NOMO-1 treated with dmso at 0.1 percent for 144 hours (cell line): ENCODE results near the gene PTF1A.

ENCODE experiments used
- DNase-seq: peaks from one replicate; lab custom pipeline; 2025; ENCODE audit not compliant: unreplicated experiment; lab: John Stamatoyannopoulos, UW

Gene PTF1A

DNA sequence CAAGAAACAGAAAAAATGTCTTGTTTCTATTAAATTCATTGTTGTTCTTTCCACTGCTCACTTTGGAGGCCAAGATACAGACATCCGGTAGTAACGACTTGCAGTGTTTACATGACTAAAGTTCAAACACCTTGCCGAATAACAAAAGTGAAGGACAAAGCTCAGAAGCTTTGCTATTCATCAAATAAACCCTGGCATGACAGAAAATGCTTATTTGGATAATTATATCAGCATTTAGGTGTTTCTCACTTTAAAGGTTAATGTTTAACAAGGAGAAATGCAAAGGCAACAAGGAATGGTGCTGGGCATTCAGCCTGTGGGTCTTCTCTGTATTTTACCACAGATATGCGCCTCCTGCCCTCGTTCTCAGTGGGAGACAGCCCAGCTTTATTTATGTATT, 5.4 kb upstream of the PTF1A start:
- no peak for DNase-seq

DNA sequence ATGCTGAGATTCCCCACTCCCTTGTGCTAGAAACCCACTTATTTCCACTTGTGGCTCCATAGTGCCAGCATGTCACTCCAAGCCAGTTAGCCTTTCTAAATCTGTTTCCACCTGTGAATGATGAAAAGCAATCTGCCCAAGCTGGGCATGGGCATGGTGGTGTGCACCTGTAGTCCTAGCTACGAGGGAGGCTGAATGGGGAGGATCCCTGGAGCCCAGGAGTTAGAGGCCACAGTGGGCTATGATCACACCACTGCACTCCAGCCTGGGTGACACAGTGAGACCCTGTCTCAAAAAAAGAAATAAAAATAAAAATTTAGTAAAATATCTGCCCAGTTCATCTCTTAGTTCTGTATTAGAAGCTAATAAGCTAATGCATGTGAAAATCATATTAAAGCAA, 5.0 kb upstream of the PTF1A start:
- no peak for DNase-seq

- DNase-seq, result no peak
These were observed 3.1 kb upstream of the PTF1A start for GRCh38 chr10:23189024-23189423.

- no peak for DNase-seq
These were observed 994 bp upstream of the PTF1A start for GRCh38 chr10:23190872-23191763.

DNA sequence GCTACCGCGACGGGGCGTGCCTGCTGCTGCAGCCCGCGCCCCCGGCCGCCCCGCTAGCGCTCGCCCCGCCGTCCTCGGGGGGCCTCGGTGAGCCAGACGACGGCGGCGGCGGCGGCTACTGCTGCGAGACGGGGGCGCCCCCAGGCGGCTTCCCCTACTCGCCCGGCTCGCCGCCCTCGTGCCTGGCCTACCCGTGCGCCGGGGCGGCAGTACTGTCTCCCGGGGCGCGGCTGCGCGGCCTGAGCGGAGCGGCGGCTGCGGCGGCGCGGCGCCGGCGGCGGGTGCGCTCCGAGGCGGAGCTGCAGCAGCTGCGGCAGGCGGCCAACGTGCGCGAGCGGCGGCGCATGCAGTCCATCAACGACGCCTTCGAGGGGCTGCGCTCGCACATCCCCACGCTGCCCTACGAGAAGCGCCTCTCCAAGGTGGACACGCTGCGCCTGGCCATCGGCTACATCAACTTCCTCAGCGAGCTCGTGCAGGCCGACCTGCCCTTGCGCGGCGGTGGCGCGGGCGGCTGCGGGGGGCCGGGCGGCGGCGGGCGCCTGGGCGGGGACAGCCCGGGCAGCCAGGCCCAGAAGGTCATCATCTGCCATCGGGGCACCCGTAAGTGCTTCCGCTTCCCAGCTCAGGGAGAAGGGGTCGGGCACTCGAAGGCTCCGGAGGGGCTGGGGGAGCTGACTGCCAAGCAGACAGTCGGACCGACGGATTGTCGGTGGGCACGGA, 761 bp downstream of the PTF1A start:
- no peak for DNase-seq

DNA sequence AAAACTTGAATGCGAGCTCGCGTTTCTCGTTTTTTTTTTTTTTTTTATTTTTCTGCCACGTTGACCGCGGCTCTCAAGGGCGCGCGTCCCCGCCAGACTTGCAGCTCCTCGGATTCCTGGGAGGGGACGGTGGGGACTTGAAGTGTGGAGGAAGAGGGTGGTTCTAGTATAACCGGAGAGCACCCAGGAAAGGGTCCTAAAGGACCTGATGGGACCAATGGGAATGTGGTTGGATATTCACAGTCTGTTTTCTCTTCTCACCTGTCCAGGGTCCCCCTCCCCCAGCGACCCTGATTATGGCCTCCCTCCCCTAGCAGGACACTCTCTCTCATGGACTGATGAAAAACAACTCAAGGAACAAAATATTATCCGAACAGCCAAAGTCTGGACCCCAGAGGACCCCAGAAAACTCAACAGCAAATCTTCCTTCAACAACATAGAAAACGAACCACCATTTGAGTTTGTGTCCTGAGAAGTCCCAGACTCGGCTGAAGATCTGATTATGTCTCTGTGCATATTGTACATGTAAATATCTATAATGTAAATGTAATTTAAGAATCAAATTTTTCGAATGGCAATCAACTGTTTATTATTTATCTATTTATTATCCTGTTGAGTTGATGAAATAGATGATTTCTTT, 1.4 kb downstream of the PTF1A start:
- DNase-seq, result no peak

DNA sequence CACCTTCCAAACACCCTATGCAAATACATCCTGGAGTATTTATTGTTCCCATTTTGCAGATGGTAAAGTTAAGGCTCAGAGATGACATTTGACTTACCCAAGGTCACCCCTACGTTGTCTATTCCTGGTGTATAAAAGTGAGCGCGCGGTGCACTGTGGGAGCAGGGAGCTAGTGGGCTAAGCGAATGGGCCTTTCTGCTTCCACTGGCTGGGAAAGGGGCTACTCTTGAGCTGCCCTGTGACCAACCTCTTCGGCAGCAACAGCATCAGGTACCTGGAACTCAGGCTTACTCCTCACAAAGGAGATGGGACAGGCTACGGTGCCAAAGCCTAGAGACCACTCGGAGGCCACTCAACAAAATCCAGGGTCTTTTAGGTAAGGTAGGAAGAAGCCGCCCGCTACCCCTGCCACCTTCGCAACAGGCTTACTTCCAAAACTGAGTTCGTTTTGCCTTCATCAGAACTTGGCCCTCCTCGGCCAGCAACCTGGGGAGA, 2.4 kb downstream of the PTF1A start:
- DNase-seq, result no peak

DNA sequence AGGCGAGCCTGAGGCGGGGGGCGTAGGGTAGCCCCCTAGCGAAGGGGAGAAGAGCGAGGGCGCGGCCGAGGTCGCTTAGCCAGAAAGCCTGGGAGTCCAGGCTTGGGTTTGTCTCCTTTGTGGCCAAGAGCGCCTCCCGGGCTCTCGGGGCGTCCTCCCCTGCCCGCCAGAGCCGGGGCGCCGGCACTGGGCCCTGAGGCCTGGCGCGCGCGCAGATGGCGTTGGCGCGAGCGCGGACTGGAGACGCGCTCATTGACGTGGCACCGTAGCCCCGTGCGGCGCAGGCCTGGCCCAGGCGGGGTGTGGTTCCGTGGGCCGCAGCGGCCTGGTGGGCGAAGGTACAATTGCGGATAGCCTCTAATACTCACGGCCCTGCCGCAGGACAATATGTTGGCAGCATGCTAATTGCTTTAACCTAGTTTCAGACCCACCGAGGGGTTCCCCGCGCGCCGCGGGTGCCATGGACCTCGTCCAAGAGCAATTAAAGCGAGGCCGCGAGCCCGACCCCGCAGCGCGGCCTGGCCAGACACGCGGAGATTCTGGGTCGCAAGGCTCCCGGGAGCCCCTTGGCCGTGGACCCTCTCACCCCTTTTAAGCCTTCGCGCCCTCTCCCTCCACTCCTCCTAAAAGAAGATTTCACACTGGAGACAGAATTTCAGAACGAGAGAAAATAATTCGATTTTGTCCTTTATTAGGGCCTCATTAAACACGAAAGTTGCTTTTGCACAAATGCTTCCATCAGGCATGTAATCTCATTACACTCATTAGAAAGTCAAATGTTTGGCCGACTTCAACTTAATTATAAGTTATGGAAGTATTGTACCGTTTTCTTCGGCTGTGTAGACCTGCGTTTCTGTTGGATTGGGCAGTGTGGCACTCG, 3.1 kb downstream of the PTF1A start:
- no peak for DNase-seq

DNA sequence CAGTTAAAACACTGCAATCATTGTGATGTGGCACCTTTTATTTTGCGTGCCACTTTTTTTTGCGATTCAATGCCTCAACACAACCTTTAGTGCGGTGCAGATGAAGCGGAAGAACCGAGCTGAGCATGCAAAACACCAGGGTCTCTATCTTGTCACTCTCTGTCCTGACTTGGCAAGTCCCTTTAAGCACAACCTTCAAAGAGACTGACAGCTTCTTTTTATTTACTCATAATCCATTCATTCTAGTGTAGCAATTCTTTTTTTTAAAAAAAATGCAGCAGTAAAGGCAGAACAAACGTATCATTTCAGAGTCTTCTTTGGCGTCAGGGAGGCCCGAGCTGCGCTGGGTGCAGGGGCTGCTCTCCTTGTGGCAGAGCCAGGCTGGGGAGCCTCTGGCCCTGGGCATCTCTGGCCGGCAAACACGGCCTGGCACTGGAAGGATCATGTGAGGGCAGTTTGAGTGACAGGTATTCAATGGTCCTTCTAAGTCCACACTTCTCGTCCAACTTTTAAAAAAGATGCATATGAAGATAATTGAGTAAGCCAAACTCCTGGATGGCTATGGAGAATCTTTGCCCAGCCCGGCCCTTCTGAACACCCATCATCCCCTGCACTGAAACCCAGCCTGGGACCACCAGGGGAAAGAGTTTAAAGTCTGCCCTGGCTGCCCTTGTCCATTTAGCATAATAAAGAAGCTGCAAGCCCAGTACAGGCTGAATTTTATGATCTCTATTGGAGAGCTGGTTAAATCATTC, 3.9 kb downstream of the PTF1A start:
- DNase-seq, result no peak

GRCh38 chr10:23196915-23197314, 4.8 kb downstream of the PTF1A start:
- DNase-seq, result no peak

DNA sequence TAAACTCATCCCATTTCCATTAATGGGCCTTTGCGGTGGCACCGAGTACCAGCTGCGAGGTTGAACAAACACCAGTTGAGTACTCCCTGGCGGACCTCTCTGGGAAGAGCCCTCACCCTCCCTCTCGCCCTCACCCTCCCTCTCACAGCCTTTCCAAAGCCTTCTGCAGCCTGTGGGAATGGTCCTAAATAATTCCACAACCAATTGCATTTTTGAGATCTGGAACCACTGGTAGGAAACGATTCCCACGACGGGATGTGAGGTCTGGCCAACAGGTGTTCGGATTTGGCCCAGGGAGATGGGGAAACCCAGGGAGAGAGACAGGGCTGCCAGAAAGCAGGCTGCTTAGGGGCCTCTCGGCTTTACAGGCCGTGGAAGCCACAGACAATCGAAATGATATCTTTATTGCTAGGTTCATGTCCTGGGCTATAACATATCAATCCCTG, 5.3 kb downstream of the PTF1A start:
- DNase-seq, result no peak

DNA sequence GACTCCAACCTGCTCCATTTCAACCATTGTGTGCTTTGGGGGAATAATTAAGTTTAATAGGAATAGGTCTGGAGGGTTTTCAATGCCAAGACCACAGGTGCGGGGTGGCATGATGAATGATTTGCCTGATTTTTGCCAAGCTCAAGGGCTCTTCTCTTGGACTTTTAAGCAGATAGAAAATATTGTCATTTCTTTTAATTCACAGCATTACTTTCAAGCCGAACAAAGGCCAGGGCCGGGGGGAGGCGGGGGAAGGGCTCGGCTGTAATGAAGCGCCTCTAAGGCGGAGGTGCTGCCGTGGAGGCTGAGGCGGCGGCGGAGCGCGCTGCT, 6.5 kb downstream of the PTF1A start:
- DNase-seq, result no peak

- DNase-seq, result no peak
These were observed 7.0 kb downstream of the PTF1A start for GRCh38 chr10:23198940-23199767.

GRCh38 chr10:23199768-23200511, 7.8 kb downstream of the PTF1A start:
- no peak for DNase-seq

GRCh38 chr10:23200586-23200985, 8.5 kb downstream of the PTF1A start:
- no peak for DNase-seq

DNA sequence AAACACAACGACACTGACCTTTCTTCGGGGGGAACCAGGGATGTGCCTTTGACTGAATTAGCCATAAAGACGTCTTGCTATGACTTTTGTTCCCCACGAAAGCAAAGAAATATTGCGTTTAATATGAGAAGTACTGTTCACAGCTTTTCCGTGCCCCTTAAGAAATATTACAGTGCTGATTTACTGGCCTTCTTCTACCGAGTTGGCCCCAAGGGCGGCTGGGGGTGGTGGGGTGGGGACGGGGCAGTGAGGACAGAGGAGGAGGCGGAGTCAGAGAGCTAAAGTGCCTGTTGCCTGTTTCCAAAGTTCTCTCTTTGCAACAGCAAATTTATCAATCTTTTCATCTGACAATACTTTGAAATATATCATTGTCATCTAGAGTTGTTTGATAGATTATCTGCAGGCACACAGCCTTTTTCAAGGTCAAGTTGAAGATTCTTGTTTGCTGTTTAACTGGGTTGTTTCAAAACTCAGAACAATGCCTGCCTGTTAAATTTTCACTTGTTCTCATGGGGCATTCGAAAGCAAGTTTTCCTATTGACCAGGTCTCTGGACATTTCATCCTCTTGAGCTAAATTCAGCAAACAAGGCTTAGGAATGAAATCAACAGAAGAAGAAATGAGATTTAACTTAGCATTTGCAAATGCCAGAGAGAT, 9.0 kb downstream of the PTF1A start:
- DNase-seq, result no peak

DNA sequence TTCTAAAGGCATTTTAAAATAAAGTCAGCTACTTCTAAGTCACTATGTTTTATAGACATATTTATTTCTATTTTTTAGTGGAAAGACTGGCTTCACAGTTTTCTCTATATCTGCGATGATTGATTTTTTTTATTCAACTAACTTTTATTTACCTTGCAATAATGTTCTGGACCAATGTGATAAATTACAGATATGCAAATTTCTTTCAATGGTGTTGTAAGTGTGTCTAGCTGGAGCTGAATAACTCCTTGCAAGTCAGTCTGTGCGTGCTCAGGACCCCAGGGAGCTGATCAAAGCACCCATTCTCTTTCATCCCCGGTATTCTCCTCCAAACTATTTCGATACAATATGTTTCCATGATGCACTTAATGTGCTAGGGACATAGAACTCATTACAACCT, 9.7 kb downstream of the PTF1A start:
- DNase-seq, result no peak

GRCh38 chr10:23202779-23203178, 10.7 kb downstream of the PTF1A start:
- DNase-seq, result no peak
